ENCODE results near the gene RTL10.

Gene RTL10

GRCh38 chr22:19810381-19811201, 44.1 kb downstream of the RTL10 start:
- no peak for DNase-seq (ENCODE audit: low read depth in 4 of 4, low spot score in 1 of 4)

GRCh38 chr22:19809741-19810140, 44.9 kb downstream of the RTL10 start:
- no peak for DNase-seq (ENCODE audit: low read depth in 4 of 4, low spot score in 1 of 4)

GRCh38 chr22:19808873-19809478, 45.7 kb downstream of the RTL10 start:
- DNase-seq (ENCODE audit: low read depth in 4 of 4, low spot score in 1 of 4), result no peak

GRCh38 chr22:19807914-19808872, 46.5 kb downstream of the RTL10 start:
- DNase-seq (ENCODE audit: low read depth in 4 of 4, low spot score in 1 of 4), result no peak

GRCh38 chr22:19807161-19807913, 47.3 kb downstream of the RTL10 start:
- no peak for DNase-seq (ENCODE audit: low read depth in 4 of 4, low spot score in 1 of 4)

- DNase-seq (ENCODE audit: low read depth in 4 of 4, low spot score in 1 of 4), result no peak
Observed at GRCh38 chr22:19806213-19807160, 48.2 kb downstream of the RTL10 start.

- DNase-seq (ENCODE audit: low read depth in 4 of 4, low spot score in 1 of 4), result no peak
Observed at GRCh38 chr22:19805821-19806212, 48.9 kb downstream of the RTL10 start.

Data from stimulated activated CD4-positive, alpha-beta T cell treated with anti-CD3 and anti-CD28 coated beads, Interleukin-1b, Interleukin-23, amount 100 ng/mL, for 24 hours (primary cell).